Activated gamma-delta T cell treated with Interleukin-2 at 50 U/mL for 16 hours (primary cell): ENCODE measurements around the gene GUSB.

Experiments used
- DNase-seq: peaks from one replicate; pipeline ENCODE4 v3.0.0-alpha.2; 2020

Gene GUSB

GRCh38 chr7:65926588-65926987, 55.4 kb downstream of the GUSB start:
- DNase-seq = no peak

GRCh38 chr7:65925040-65925439, 57.0 kb downstream of the GUSB start:
- DNase-seq = no peak

GRCh38 chr7:65924193-65924592, 57.8 kb downstream of the GUSB start:
- no peak for DNase-seq

- DNase-seq = no peak
Measured at GRCh38 chr7:65923316-65923715, 58.7 kb downstream of the GUSB start.

DNA sequence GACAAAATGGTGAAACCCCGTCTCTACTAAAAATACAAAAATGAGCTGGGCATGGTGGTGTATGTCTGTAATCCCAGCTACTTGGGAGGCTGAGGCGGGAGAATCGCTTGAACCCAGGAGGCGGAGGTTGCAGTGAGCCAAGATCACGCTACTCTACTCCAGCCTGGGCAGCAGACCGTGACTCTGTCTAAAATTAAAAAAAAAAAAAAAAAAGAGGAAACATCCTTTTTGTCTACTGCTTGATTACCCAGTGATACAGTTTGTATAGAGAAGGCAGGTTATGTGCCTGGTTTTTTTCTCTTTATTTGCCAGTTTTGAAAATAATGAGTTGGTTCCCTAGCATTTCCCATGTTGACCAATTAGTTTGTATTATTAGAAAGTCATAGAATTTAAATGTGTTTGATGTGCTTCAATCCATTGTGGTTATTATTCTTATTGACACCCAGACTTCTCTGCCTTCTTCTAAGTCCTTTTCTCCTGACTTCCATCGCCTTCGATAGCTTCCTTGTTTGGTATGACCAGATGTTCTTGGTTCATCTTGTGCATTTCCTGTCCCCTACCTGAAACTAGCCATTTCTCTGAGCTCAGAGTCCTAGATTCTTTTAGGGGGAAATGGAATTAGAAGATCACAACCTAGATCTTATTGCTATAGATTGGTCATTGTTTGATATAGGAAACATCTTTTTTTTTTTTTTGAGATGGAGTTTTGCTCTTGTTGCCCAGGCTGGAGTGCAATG, 65.9 kb downstream of the GUSB start:
- no peak for DNase-seq

DNA sequence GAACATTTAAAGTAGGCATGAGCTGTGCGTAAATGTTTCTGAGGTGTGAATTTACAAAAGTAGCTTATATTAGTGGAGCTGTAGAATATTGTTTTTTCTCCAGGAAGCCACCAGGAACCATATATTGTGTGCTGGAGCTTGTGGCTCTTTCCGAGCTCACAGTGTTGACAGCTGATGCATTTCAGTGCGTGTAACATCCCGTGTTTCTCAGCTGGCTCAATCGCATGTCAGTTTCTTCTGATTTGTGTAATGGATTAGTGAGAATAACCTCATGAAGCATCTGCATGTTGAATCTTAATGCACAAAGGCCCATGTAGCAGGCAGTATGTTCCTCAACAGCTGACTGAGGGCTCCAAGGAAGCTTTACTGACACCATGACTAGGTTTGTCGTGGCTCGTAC, 69.8 kb downstream of the GUSB start:
- DNase-seq = no peak
